T-helper 22 cell (primary cell): ENCODE data around the gene FAM171A1.
"Not testable (repeated sequence)": the region's sequence is repeated elsewhere in the genome, so short reads cannot be mapped to it uniquely, and the experiment has no call there.

Source experiments
- DNase-seq: peaks from one replicate; pipeline ENCODE4 v3.0.0-alpha.2; 2020; ENCODE audit warnings: low read depth

FAM171A1 gene

GRCh38 chr10:15207410-15207809 lies 163.7 kb downstream of the FAM171A1 start:
- DNase-seq = not testable (repeated sequence)

GRCh38 chr10:15202639-15203038 lies 168.4 kb downstream of the FAM171A1 start:
- no peak for DNase-seq

GRCh38 chr10:15202301-15202621 lies 168.8 kb downstream of the FAM171A1 start:
- not testable (repeated sequence) for DNase-seq

- no peak for DNase-seq
Measured at GRCh38 chr10:15201589-15202300, 169.3 kb downstream of the FAM171A1 start.

- DNase-seq = no peak
Measured at GRCh38 chr10:15200626-15201025, 170.5 kb downstream of the FAM171A1 start.

- no peak for DNase-seq
Measured at GRCh38 chr10:15197911-15198310, 173.2 kb downstream of the FAM171A1 start.

GRCh38 chr10:15197276-15197675 lies 173.8 kb downstream of the FAM171A1 start:
- DNase-seq = no peak

- DNase-seq = no peak
Measured at GRCh38 chr10:15196021-15196834, 174.9 kb downstream of the FAM171A1 start.

- no peak for DNase-seq
Measured at GRCh38 chr10:15189133-15189885, 181.8 kb downstream of the FAM171A1 start.

- DNase-seq = no peak
Measured at GRCh38 chr10:15188603-15189002, 182.5 kb downstream of the FAM171A1 start.

- no peak for DNase-seq
Measured at GRCh38 chr10:15183689-15184481, 187.2 kb downstream of the FAM171A1 start.

- no peak for DNase-seq
Measured at GRCh38 chr10:15182540-15183207, 188.4 kb downstream of the FAM171A1 start.

GRCh38 chr10:15181576-15182156 lies 189.4 kb downstream of the FAM171A1 start:
- DNase-seq = no peak

- DNase-seq = no peak
Measured at GRCh38 chr10:15180736-15181135, 190.4 kb downstream of the FAM171A1 start.

GRCh38 chr10:15176269-15176668 lies 194.8 kb downstream of the FAM171A1 start:
- no peak for DNase-seq

- no peak for DNase-seq
Measured at GRCh38 chr10:15175587-15175986, 195.5 kb downstream of the FAM171A1 start.

- no peak for DNase-seq
Measured at GRCh38 chr10:15172306-15172840, 198.7 kb downstream of the FAM171A1 start.

- peak; percentile 56 for DNase-seq
Measured at GRCh38 chr10:15169555-15170401, 201.3 kb downstream of the FAM171A1 start.

- DNase-seq = peak; percentile 94
Measured at GRCh38 chr10:15168786-15169554, 202.1 kb downstream of the FAM171A1 start.
